ENCODE results near the gene VMP1.

DNA sequence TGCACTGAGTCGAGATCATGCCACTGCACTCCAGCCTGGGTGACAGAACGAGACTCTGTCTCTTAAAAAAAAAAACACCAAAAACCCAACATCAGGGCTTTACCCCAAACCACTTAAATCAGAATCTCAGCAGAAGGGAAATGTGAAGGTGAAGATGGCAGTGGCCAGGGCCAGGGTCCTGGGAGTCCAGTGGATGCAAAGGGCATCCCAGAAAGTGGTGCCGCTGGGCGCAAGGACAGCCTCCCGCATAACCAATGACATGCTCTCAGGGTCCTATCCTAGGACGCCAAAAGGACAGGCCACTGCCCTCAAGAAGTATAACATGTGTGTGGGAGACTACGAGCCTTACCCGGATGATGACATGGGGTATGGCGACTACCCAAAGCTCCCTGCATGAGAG, 177.4 kb downstream of the VMP1 start:
- TF ChIP-seq EZH2phosphoT487 (IDR thresholded peaks at IDR 0.05; ENCODE audit: insufficient read depth, low read depth) = no peak
- no peak for TF ChIP-seq EZH2 (IDR thresholded peaks at IDR 0.05; ENCODE audit: insufficient read depth, poor library complexity, severe bottlenecking)
